DMS79 (cell line): ENCODE measurements around the gene LRP3.
"Not testable (repeated sequence)": the region's sequence is repeated elsewhere in the genome, so short reads cannot be mapped to it uniquely, and the experiment has no call there.

Experiments used
- DNase-seq: peaks from one replicate; lab custom pipeline; 2025; lab: John Stamatoyannopoulos, UW

LRP3 gene

DNA sequence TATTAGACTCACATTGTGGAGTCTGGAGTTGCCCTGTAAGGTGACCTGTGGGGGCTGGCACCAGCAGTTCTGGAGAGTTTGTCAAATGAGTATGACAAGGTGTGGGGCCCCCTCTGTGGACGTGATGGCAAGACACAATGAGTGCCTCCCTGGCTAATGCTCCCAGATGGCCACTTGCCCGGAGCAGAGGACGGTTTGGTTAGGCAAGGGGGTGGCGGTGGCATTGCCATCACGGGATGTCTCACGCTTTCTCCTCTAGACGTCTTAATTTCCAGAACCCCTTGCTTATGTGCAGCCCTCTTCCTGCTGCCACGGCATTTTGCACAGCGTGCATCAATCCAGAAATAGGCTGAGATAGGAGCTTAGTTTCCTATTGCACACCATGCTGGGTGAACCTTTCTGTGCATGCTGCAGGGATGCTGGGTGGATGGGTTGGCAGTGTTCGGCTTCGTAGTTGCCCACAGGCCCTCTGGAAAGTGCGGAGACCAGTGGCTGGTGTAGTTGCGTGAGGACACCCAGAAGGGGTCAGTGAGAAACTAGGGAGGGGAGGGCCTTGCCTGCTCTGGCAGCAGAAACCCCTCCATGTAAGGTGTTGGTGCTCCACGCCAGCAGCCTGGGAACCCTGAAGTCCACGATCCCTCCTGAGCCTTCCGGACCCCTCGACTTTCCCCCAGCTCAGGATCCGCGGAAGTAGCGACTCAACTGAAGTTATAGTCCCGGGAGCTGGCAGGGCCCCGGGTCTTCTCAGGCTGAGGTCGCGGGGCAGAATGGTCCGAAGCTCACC, 18.1 kb upstream of the LRP3 start:
- DNase-seq: no peak

- peak; percentile 100 for DNase-seq
These were observed 17.3 kb upstream of the LRP3 start for GRCh38 chr19:33176670-33177416.

- DNase-seq: peak; percentile 31
These were observed 16.6 kb upstream of the LRP3 start for GRCh38 chr19:33177417-33177979.

DNA sequence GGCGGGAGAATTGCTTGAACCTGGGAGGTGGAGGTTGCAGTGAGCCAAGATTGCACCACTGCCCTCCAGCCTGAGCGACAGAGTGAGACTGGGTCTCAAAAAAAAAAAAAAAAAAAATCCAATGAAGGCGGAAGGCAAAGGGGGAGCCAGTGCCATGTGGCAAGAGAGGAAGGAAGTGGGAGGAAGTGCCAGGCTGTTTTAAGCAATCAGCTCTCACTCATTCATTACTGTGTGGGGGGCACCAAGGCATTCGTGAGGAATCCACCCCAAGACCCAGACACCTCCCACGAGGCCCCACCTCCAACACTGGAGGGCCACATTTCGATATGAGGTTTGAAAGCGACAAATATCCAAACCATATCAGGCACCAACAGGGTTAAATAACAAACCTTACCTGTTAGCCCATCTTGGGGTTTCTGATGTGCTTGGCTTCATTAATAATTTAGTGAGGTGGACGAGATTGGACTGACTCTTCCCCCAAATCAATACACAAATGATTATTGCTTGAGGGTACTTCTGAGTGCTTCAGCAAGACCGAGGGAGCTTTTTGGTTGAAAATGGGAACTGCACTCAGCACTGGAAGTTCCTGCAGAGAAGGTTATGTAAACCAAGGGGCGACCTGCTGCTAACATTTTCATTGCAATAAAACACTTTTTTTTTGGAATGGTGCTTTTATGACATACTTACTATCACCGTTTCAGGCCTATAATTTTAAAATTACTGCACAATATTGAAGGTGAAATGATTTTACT, 7.5 kb upstream of the LRP3 start:
- DNase-seq: no peak

DNA sequence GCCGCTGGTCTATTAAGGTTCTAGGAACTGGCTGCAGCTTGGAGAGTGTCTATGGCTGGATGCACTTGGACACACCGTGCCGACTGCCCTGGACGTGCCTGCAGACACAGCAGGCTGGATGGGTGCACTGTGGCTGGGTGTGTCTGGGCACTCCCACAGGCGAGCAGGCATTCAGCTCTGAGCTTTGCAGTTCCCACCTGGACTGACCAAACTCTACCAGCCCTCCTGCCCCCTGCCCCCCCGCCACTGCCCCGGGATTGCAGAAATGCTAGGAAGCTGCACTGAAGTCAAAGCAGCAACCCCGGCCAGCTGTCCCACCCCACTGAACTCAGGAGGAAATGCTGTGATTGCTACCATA, 7.0 kb upstream of the LRP3 start:
- DNase-seq: peak; percentile 43

DNA sequence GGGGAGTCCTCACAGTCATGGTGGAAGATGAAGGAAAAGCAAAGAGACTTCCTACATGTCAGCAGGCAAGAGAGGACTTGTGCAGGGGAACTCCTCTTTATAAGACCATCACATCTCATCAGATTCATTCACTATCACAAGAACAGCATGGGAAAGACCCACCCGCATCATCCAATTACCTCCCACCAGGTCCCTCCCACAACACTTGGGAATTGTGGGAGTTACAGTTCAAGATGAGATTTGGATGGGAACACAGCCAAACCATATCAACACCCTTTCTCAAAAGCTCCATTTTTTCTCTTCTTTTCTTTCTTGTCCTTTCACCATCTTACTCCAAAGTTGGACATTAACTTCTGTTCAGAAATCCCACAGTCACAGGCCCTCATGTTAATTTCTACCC, 4.7 kb upstream of the LRP3 start:
- DNase-seq: no peak

DNA sequence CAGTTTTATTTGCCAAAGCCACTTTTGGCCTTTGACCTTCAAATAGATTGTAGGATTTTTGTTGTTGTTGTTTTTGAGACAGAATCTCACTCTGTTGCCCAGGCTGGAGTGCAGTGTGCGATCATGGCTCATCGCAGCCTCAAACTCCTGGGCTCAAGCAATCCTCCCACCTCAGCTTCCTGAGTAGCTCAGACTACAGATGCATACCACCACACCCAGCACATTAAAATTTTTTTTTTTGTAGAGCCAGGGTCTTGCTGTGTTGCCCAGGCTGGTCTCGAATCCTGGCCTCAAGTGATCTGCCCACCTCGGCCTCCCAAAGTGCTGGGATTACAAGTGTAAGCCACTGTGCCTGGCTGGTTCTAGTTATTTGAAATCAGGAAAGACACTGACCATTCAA, 3.0 kb upstream of the LRP3 start:
- DNase-seq: not testable (repeated sequence)

- DNase-seq: no peak
These were observed 2.6 kb upstream of the LRP3 start for GRCh38 chr19:33191501-33191900.

DNA sequence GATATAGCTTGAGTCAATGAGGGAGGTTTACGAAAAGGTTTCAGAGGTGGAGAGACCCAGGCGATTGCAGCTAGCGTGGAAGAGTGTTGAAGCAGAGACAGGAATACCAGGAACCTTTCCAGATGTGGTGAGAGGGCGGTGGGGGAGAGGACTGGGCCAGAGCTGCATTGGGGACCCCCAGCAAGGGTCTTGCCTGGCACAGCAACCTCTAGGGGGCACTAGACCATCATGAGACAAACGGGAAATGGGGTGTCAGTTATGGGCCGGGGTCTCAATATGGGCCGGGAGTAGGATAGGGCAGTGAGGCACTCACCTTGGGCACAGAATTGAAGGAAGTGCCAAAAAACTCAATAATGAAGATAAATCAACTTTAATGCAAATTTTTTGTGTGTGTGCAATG, 2.1 kb upstream of the LRP3 start:
- DNase-seq: no peak

DNA sequence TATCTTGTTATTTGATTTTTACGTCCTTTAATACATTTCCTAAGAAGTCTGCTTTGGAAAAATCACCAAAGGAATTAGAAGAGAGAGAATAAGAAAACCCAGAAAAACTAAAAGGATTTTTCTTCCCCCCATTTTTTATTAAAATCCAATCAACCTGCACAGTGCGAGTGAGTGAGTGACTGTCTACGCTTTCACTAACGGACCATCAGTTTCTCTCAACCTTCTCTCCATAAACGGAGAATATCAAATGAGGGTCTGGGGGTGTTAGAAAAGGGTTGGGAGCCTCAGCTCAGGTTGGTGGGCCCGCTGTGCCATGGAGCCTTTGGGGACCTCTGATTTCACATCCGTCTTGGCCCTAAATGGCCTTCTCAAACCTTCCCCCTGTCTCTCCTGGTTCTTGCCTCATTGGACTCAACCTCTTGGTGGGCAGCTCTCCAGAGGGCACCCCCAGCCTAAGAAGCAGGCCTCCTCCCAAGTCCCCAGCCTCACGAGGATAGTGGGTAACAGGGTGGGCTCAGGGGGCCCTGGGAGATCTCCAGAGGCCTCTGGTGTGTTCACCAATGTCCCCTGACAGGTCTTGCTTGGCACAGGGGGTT, 763 bp upstream of the LRP3 start:
- DNase-seq: no peak

DNA sequence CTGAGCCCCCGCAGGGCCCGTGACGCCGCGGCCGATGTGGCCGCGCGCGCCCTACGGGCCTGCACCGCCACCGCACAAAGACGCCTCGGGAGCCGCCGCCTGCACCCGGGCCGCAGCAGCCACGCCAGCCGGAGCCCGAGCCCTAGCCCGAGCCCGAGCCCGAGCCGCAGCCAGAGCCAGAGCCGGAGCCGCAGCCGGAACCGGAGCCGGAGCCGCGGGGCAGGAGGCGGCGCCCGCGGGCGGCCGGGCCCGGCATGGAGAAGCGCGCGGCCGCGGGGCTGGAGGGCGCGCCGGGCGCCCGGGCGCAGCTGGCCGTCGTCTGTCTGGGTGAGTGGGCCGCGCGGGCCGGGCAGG, 379 bp downstream of the LRP3 start:
- no peak for DNase-seq

DNA sequence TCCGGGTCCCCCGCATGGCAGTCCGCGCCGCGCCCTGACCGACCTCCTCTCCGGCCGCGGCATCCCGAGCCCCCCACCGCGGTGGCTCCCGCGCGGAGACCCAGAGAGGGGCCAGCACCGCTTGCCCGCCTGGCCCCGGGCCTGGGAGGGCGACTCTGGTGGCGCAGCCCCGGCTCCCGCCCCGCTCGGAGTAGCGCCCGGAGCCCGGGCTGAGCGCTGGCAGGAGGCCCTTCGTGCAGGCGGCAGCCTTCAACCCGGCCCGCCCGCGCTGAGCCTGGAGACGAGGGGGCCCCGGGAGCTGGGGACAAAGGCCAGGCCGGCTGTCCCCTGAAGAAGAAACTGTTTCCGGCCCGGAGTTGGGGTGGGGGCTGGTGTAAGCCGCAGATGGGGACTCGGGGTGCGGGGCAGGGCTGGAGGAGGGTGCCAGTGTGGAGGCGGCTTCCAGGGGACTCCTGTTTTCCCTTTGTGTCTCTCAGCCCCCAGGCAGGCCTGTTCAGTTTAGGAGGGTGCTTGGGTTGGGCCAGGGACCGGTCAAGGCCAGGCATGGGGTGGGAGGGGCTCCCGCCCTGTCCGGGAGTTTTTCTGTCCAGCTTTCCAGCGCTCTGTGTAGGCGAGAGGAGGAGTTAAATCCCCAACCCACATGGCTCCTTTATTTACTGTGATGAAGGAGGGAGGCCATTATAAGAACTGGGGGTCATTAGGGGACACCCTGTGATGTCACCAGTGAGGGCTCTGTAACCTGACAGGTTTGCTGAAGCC, 935 bp downstream of the LRP3 start:
- no peak for DNase-seq

- no peak for DNase-seq
These were observed 1.7 kb downstream of the LRP3 start for GRCh38 chr19:33195645-33196347.

DNA sequence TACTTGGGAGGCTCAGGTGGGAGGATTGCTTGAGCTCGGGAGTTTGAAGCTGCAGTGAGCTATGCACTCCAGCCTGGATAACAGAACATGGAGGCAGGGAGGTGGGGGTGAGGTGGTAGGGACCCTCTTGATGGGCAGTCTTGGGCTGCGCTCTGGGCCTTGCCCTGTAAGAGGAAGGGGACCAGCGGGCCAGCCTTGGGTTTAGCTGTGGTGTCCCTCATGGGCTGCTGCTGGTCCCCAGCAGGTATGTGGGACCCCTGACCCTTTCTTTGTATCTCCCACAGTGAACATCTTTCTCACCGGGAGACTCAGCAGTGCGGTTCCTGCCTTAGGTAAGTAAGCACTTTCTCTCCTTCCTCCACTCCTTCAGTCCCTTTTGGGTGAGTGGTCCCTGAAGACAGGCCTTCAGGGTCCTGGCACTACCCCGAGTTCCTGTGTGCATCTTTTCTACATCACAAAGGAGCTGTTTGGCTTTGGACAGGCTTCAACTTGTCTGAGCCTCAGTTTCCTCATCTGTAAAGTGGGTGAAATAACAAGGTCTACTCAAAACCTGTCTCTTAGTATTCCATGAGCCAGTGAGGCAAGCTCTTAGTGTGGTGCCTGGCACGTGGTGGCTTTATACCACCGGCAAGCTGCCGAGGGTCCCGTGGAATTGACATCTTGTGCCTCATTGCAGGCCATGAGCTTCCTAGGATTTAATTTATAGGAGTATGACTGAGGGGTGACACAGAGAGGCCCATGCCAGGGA, 2.5 kb downstream of the LRP3 start:
- no peak for DNase-seq

DNA sequence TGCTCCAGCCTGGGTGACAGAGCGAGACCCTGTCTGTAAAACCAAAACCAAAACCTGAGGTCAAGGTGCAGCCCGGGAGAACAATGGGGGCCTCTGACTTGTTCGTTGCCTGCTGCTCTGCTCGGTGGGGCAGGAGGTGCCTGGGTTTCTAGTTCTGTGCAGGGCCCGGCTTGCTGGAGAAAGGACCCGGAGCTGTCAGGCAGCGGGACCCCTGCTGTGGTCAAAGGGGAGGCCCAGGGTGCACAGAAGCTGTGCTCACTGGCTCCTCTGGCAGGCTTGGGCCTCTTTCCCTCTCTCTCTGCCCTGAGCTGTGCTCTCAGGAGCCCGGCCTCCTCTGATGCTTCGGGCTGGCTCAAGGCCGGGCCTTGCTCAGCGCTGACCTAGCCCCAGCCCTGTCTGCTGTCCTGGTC, 3.5 kb downstream of the LRP3 start:
- DNase-seq: no peak

- no peak for DNase-seq
These were observed 4.0 kb downstream of the LRP3 start for GRCh38 chr19:33198169-33198568.

- DNase-seq: no peak
These were observed 5.5 kb downstream of the LRP3 start for GRCh38 chr19:33199441-33200265.

DNA sequence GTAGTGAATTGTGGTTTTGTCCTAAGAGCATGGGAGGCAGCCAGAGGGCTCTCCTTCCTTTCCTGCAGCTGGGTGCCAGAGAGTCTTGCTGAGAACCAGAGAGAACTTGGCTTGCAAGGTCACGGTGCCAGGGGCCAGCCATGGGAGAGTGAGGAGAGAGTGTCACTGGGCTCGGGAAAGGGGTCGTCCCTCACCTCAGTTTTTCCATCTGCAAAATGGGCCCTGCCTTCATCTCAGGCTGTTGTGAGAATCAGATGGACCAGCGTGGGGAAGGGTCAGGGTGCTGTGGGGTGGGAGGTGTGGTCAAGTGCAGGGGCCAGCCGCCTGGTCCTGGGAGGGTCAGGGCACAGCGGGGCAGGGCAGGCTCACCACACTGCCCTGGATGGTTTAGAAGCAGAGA, 7.3 kb downstream of the LRP3 start:
- DNase-seq: no peak

GRCh38 chr19:33201886-33202545, 7.9 kb downstream of the LRP3 start:
- DNase-seq: no peak
